Gastrocnemius medialis (tissue), 4 donors: ENCODE results near the gene HOXB6.
A peak's percentile ranks its signal among the peaks of the same experiment; 100 is the strongest.

ENCODE experiments used
- POLR2A ChIP-seq, 2 donors: fragments of 450-650 bp; IDR thresholded peaks; one replicate each; pipeline ENCODE4 v1.6.1; 2017; ENCODE audit warnings: antibody characterized with exemption in 2 of 2, mild to moderate bottlenecking in 2 of 2, moderate library complexity in 2 of 2
- TF ChIP-seq, protein P1 (sequence below), 5 experiments: fragments of 450-650 bp in 3 of 5; fragments of 200-600 bp in 2 of 5; sonication (generic) in 2 of 5; IDR thresholded peaks in 4 of 5; conservative IDR thresholded peaks in 1 of 5; 1 replicate in 4 of 5; 2 replicates in 1 of 5; pipeline ENCODE4 v1.5.1; 2016 to 2019; ENCODE audit warnings: antibody characterized with exemption in 5 of 5, mild to moderate bottlenecking in 3 of 5, moderate library complexity in 3 of 5

- TF ChIP-seq, protein P1, sequence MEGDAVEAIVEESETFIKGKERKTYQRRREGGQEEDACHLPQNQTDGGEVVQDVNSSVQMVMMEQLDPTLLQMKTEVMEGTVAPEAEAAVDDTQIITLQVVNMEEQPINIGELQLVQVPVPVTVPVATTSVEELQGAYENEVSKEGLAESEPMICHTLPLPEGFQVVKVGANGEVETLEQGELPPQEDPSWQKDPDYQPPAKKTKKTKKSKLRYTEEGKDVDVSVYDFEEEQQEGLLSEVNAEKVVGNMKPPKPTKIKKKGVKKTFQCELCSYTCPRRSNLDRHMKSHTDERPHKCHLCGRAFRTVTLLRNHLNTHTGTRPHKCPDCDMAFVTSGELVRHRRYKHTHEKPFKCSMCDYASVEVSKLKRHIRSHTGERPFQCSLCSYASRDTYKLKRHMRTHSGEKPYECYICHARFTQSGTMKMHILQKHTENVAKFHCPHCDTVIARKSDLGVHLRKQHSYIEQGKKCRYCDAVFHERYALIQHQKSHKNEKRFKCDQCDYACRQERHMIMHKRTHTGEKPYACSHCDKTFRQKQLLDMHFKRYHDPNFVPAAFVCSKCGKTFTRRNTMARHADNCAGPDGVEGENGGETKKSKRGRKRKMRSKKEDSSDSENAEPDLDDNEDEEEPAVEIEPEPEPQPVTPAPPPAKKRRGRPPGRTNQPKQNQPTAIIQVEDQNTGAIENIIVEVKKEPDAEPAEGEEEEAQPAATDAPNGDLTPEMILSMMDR (IDR thresholded peaks at IDR 0.05 in 4 of 5, conservative IDR thresholded peaks at IDR 0.05 in 1 of 5), result peak; percentile 93 to 98 (median 97)
- no peak for TF ChIP-seq POLR2A (IDR thresholded peaks at IDR 0.05)
Measured at GRCh38 chr17:48618256-48618896, 13.6 kb upstream of the HOXB6 start.
